Parathyroid adenoma (tissue), 2 donors: ENCODE measurements around the gene ANKS6.

Experiments
- H2AFZ ChIP-seq: fragments of 300-600 bp; sonication (generic); one replicate; pipeline ENCODE4 v1.7.0; 2017; ENCODE audit warnings: antibody characterized with exemption, mild to moderate bottlenecking
- H3K27ac ChIP-seq: fragments of 300-600 bp; sonication (generic); one replicate; pipeline ENCODE4 v1.7.0; 2017
- H3K27me3 ChIP-seq: fragments of 300-600 bp; sonication (generic); one replicate; pipeline ENCODE4 v1.7.0; 2017; ENCODE audit warnings: low read length; ENCODE audit not compliant: control insufficient read depth, insufficient read depth
- H3K36me3 ChIP-seq: fragments of 300-600 bp; sonication (generic); one replicate; pipeline ENCODE4 v1.7.0; 2017; ENCODE audit warnings: low read length; ENCODE audit not compliant: control insufficient read depth, insufficient read depth
- H3K4me1 ChIP-seq: fragments of 300-600 bp; sonication (generic); one replicate; pipeline ENCODE4 v1.7.0; 2017; ENCODE audit warnings: control low read depth
- H3K4me2 ChIP-seq: fragments of 300-600 bp; sonication (generic); one replicate; pipeline ENCODE4 v1.7.0; 2017; ENCODE audit warnings: low read length
- H3K4me3 ChIP-seq: fragments of 300-600 bp; sonication (generic); one replicate; pipeline ENCODE4 v1.7.0; 2017; ENCODE audit warnings: low read depth, low read length
- H3K79me2 ChIP-seq: fragments of 300-600 bp; sonication (generic); one replicate; pipeline ENCODE4 v1.7.0; 2017; ENCODE audit warnings: control low read depth
- H3K9ac ChIP-seq: fragments of 300-600 bp; sonication (generic); one replicate; pipeline ENCODE4 v1.7.0; 2017; ENCODE audit warnings: mild to moderate bottlenecking
- H3K9me3 ChIP-seq: fragments of 300-600 bp; sonication (generic); one replicate; pipeline ENCODE4 v1.7.0; 2017; ENCODE audit warnings: low read length; ENCODE audit not compliant: control insufficient read depth
- TF ChIP-seq, protein P1 (sequence below): fragments of 300-600 bp; sonication (generic); IDR thresholded peaks from one replicate; pipeline ENCODE4 v1.7.0; 2017; ENCODE audit warnings: antibody characterized with exemption, mild to moderate bottlenecking
- donor health status: primary hyperparathyroidism.

Gene ANKS6

DNA sequence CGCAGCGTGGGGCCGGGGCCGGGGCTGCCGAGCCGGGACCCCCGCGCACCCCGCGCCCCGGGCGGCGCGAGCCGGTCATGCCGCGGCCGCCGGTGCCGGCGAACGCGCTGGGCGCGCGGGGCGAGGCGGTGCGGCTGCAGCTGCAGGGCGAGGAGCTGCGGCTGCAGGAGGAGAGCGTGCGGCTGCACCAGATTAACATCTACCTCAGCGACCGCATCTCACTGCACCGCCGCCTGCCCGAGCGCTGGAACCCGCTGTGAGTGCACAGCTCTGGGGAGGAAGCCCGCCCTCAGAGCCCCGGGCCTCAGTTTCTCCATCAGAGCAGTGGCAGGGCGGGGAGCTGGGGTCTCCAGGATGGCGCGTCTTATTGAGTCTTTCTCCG is 11.4 kb upstream of the ANKS6 start:
- TF ChIP-seq, protein P1, sequence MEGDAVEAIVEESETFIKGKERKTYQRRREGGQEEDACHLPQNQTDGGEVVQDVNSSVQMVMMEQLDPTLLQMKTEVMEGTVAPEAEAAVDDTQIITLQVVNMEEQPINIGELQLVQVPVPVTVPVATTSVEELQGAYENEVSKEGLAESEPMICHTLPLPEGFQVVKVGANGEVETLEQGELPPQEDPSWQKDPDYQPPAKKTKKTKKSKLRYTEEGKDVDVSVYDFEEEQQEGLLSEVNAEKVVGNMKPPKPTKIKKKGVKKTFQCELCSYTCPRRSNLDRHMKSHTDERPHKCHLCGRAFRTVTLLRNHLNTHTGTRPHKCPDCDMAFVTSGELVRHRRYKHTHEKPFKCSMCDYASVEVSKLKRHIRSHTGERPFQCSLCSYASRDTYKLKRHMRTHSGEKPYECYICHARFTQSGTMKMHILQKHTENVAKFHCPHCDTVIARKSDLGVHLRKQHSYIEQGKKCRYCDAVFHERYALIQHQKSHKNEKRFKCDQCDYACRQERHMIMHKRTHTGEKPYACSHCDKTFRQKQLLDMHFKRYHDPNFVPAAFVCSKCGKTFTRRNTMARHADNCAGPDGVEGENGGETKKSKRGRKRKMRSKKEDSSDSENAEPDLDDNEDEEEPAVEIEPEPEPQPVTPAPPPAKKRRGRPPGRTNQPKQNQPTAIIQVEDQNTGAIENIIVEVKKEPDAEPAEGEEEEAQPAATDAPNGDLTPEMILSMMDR: no peak
- H3K4me2 ChIP-seq: peak overlapping the region; percentile 93
- H3K27me3 ChIP-seq: no peaks in the 10 kb centered on the region
- H3K36me3 ChIP-seq: no peaks in the 10 kb centered on the region
- peak overlapping the region; percentile 72 for H2AFZ ChIP-seq
- H3K9ac ChIP-seq: no peak overlapping the region
- H3K79me2 ChIP-seq: no peaks in the 10 kb centered on the region
- H3K27ac ChIP-seq: no peak overlapping the region
- H3K4me3 ChIP-seq: peak overlapping the region; percentile 38
- H3K9me3 ChIP-seq: no peaks in the 10 kb centered on the region
- peaks cover 5% of the 10 kb centered on the region for H3K4me1 ChIP-seq

GRCh38 chr9:98807070-98807813 is 10.9 kb upstream of the ANKS6 start, which contains the start of gene GALNT12:
Gene GALNT12 (plus strand): TSS chr9:98807670. CDS start chr9:98807699, 29 bp downstream.
- Histone ChIP-seq H3K36me3 (no peaks in the 10 kb centered on the region), H3K4me2 (peak within 1 kb of the TSS; percentile 93), H2AFZ (peak within 1 kb of the TSS; percentile 77), H3K9me3 (no peaks in the 10 kb centered on the region), H3K27me3 (no peaks in the 10 kb centered on the region), H3K27ac (peak within 1 kb of the TSS; percentile 20), H3K9ac (no peak within 1 kb of the TSS), H3K4me3 (peak within 1 kb of the TSS; percentile 38), H3K4me1 (peaks cover 5% of the 10 kb centered on the region), H3K79me2 (no peaks in the 10 kb centered on the region)
- TF ChIP-seq, protein P1: no peak

DNA sequence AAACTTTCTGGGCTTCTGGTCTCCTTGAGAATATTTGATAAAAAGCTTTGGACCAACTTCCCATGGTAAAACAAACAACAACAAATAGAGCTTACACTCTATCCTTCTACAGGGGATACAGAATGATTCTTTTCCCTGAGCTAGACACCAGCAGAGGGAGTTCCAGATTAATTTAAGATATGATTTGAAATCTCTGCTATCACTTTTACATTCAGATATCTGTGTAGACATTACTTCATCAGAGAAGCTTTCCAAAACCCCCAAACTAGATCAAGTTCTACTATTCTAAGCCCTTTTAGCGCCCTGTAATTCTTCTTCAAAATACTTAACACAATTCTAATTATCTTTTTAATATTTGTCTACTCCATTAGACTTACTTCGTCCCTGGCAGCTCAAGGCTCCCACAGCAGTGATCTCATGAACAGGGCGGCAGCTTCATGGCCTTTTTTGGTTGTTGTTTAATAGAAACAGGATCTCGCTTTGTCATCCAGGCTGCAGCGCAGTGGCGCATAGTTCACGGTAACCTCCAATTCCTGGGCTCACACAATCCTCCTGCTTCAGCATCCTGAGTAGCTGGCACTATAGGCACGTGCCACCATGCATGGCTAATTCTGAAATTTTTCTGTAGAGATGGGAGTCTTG is 10.2 kb upstream of the ANKS6 start:
- no peaks in the 10 kb centered on the region for H3K36me3 ChIP-seq
- no peak overlapping the region for H3K4me3 ChIP-seq
- no peak overlapping the region for H3K4me2 ChIP-seq
- H3K9me3 ChIP-seq: no peaks in the 10 kb centered on the region
- H3K9ac ChIP-seq: no peak overlapping the region
- H2AFZ ChIP-seq: no peak overlapping the region
- peaks cover 5% of the 10 kb centered on the region for H3K4me1 ChIP-seq
- no peaks in the 10 kb centered on the region for H3K27me3 ChIP-seq
- H3K79me2 ChIP-seq: no peaks in the 10 kb centered on the region
- TF ChIP-seq, protein P1: no peak
- no peak overlapping the region for H3K27ac ChIP-seq

GRCh38 chr9:98805506-98806272 is 9.3 kb upstream of the ANKS6 start:
- H3K27ac ChIP-seq: no peak overlapping the region
- H3K4me2 ChIP-seq: no peak overlapping the region
- TF ChIP-seq, protein P1: no peak
- no peak overlapping the region for H3K9ac ChIP-seq
- H3K4me3 ChIP-seq: no peak overlapping the region
- H2AFZ ChIP-seq: no peak overlapping the region
- H3K36me3 ChIP-seq: no peaks in the 10 kb centered on the region
- H3K4me1 ChIP-seq: peaks cover 5% of the 10 kb centered on the region
- no peaks in the 10 kb centered on the region for H3K27me3 ChIP-seq
- no peaks in the 10 kb centered on the region for H3K9me3 ChIP-seq
- no peaks in the 10 kb centered on the region for H3K79me2 ChIP-seq
